Astrocyte of the cerebellum (primary cell): ENCODE results near the gene WWTR1.

Experiments used
- DNase-seq: peaks from one replicate; pipeline ENCODE4 v3.0.0-alpha.2; 2011; ENCODE audit warnings: low read depth
- H3K4me3 ChIP-seq: 2 replicates; pipeline ENCODE4 v1.5.1; 2011; ENCODE audit warnings: mild to moderate bottlenecking, low read depth, low read length, moderate library complexity
- CTCF ChIP-seq: IDR thresholded peaks from 2 replicates; pipeline ENCODE4 v1.5.1; 2012; ENCODE audit warnings: low read length, low read depth, moderate library complexity, mild to moderate bottlenecking; ENCODE audit errors: missing control alignments
- in situ Hi-C: cut with HindIII; loops from 2 replicates; pipeline ENCODE4 v1.10.0; 2017; ENCODE audit warnings: low sequenced_read_pairs

Gene WWTR1

GRCh38 chr3:149494022-149494758 is 163.6 kb downstream of the WWTR1 start:
- H3K4me3 ChIP-seq: no peak overlapping the region
- in situ Hi-C loops: no loop called here
- TF ChIP-seq CTCF: peak; percentile 95
- peak; percentile 63 for DNase-seq

DNA sequence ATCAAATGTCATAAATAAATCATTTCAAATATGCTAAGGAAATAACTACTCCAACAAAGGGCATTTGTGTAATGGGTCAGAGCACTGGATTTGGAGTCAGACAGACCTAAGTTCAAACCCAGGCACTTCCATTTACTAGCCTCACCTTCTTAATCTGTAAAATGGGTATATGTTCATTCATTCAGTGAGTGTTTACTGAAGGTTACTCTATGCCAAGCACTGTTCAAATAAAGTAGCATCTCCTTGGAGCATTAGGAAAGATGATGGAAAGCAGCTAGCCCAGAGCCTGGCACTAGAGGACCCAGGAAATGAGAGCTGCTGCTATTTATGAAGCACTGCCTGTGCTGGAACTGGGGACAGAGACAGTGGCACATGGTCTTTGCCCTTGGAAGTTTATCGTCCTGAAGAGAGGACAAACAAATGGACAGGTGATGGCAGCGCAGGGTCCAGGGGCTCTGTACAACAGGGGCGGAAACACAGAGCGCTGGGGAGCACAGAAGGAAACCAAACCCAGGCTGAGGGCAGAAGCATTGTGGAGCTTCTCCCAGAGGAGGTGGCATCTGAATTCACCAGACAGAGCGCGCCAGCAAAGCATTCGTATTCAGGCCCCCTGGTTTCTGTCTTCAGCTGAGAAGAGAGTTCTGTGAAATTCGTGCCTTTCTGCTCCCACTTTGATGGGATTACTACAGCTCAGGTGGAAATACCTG is 164.4 kb downstream of the WWTR1 start:
- no peak for TF ChIP-seq CTCF
- in situ Hi-C loops: no loop called here
- no peak overlapping the region for H3K4me3 ChIP-seq
- no peak for DNase-seq

DNA sequence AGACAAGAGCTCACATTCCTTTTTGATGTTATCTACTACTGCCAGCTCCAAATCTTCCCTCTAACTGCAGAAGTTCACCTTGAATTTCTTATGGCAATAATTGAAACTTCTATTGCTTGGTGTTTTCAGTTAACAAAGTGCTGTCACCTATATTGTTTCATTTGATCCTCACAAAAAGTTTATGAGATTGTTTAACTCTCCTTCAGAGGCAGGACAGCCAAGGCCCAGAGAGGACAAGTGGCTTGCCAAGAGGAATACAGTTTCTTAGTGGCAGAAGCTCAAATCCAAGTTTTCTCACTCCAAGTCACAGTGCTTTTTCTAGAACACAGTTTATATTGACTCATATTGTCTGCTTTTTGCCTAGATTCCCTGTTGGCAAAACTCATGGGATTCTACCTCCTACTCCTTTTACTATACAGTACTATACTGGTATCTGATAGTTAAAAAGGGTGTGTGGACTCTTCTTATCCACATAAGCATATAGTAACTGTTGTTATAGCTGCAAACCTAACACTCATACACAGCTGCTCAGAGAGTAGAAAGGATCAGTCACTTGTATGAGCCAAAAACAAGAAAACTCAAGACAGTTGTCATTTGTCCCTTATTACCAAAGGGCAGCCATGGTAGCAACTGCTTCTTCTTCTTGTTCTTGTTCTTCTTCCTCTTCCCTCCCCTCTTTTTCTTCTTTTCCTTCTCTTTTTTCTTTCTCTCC is 167.4 kb downstream of the WWTR1 start:
- no peak for TF ChIP-seq CTCF
- no peak for DNase-seq
- no peak overlapping the region for H3K4me3 ChIP-seq
- in situ Hi-C loops: no loop called here

DNA sequence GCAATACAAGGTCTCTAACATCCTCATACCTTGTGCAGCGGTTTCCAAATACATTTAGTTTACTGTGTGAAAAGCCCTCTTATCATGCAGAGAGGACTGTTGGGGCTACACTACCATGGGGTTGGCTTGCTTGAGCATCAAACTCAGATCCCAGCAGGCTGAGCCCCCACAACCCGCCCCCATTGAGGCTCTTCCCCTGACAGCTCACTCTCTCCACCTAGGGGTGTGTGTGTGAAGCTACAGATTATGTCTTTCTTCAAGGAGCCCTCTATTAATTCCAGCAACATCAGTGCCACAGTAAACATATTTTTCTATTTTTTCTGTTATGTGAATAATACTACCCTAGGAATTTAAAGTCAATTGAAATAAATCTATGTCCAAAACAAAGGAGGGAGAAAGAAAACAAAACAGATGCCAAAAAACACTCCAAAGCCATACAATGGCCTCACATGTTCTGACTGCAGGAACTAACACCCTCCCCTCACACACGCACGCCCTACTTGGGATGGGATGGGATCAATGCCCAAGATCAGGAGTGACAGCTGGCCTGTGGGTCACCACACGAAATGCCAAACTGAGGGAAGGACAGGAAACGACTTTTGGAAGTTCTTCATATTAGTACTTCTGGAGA is 168.7 kb downstream of the WWTR1 start:
- in situ Hi-C loops: no loop called here
- H3K4me3 ChIP-seq: no peak overlapping the region
- no peak for DNase-seq
- TF ChIP-seq CTCF: peak; percentile 70

DNA sequence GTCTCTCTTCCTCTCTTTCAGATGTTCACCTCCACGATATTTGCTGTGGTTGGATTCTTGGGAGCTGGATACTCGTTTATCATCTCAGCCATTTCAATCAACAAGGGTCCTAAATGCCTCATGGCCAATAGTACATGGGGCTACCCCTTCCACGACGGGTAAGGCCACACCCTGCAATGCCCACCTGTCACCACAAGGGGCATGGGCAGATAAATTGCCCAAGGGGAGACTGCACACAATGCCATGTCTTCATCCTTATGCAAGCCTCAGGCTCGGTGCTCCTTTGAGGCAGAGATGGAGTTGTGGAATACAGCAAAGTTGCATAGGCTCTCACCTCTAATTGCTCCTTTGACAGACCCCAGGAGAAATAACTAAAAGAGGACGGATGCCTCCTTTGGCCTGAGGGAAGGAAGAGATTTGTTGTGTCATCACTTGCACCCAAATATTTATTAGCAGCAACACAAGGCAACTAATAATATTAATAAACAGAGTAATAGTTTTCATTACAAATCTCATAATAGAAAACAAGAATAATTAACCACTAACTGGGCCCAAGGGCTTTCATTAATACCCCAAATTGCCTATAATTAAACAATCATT is 170.1 kb downstream of the WWTR1 start:
- no peak overlapping the region for H3K4me3 ChIP-seq
- TF ChIP-seq CTCF: peak; percentile 43
- in situ Hi-C loops: no loop called here
- no peak for DNase-seq

GRCh38 chr3:149486726-149487125 is 171.1 kb downstream of the WWTR1 start:
- no peak for TF ChIP-seq CTCF
- in situ Hi-C loops: no loop called here
- H3K4me3 ChIP-seq: no peak overlapping the region
- no peak for DNase-seq
